PFSK-1 (cell line): ENCODE results near the gene UROS.

Source experiments
- FOXP2 ChIP-seq: optimal IDR thresholded peaks from 2 replicates; pipeline ENCODE3; 2011; ENCODE audit warnings: borderline replicate concordance, control low read depth, inconsistent platforms; ENCODE audit not compliant: insufficient read depth; ENCODE audit errors: extremely low read length, extremely low read depth
- POLR2AphosphoS5 ChIP-seq: IDR thresholded peaks from 2 replicates; pipeline ENCODE4 v1.6.1; 2012; ENCODE audit warnings: low read depth, mild to moderate bottlenecking, control low read depth, low read length, moderate library complexity
- REST ChIP-seq, 2 experiments: IDR thresholded peaks; 2 replicates each; pipeline versions ENCODE4 v1.6.1 to v1.8.0; 2011 to 2012; ENCODE audit warnings: low read depth in 2 of 2, low read length in 2 of 2, control low read depth in 1 of 2, inconsistent platforms in 1 of 2, mild to moderate bottlenecking in 1 of 2, moderate library complexity in 1 of 2; ENCODE audit not compliant: insufficient read depth in 1 of 2
- SIN3A ChIP-seq: IDR thresholded peaks from 2 replicates; pipeline ENCODE4 v1.6.1; 2012; ENCODE audit warnings: mild to moderate bottlenecking, low read length, moderate library complexity, borderline replicate concordance; ENCODE audit not compliant: insufficient read depth
- TAF1 ChIP-seq: IDR thresholded peaks from 2 replicates; pipeline ENCODE4 v1.6.1; 2012; ENCODE audit warnings: low read length, control low read depth, borderline replicate concordance; ENCODE audit not compliant: insufficient read depth

- TF ChIP-seq TAF1 (no peak), REST (IDR thresholded peaks at IDR 0.05; ENCODE audit: insufficient read depth in 1 of 2, low read depth in 2 of 2, low read length in 2 of 2) (no peak), POLR2AphosphoS5 (no peak), FOXP2 (no peak), SIN3A (no peak)
Observed at GRCh38 chr10:125820701-125821100, 2.4 kb downstream of the UROS start.
